Breast epithelium (tissue), 3 donors: Measurements from ENCODE around the gene ELOA.

Source experiments
- POLR2A ChIP-seq: fragments of 450-650 bp; IDR thresholded peaks from one replicate; pipeline ENCODE4 v1.6.1; 2016; ENCODE audit warnings: antibody characterized with exemption, mild to moderate bottlenecking, moderate library complexity
- TF ChIP-seq, protein P1 (sequence below), 3 donors: fragments of 450-650 bp; IDR thresholded peaks; one replicate each; pipeline ENCODE4 v1.5.1; 2016 to 2017; ENCODE audit warnings: antibody characterized with exemption in 3 of 3, mild to moderate bottlenecking in 3 of 3, moderate library complexity in 3 of 3

DNA sequence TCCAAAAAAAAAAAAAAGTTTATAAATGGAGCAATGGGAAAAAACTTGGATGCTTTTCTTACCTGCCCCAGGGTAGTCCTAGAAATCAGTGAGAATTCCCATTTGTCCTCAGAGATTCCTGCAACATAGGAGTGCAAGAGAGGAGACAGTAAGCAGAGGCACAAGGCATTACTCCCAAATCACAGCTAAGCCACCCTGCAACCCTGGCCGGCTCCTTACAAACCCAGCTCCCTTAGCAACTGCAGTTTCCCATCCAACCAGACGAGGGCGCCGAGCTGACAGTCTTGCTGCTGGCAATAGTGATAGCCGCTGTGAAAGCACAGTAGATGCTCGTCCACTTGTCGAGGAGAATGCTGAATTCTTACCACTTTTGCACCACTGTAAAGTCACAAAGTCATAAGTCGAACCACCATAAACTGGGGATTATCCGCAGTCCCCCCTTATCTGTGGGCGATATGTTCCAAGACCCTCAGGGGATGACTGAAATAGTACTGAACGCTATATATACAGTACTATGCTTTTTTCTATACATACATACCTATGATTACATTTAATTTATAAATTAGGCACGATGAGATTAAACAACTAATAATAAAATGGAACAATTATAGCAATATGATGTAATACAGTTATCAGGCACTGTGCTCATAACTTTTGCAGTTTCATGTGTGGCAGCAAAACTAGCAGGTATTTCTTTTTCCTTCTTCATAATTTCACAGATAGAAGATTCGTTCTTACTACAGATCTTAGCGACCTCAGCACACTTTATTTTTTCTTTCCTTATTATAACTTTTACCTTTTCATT, 29.0 kb downstream of the ELOA start:
- TF ChIP-seq, protein P1, sequence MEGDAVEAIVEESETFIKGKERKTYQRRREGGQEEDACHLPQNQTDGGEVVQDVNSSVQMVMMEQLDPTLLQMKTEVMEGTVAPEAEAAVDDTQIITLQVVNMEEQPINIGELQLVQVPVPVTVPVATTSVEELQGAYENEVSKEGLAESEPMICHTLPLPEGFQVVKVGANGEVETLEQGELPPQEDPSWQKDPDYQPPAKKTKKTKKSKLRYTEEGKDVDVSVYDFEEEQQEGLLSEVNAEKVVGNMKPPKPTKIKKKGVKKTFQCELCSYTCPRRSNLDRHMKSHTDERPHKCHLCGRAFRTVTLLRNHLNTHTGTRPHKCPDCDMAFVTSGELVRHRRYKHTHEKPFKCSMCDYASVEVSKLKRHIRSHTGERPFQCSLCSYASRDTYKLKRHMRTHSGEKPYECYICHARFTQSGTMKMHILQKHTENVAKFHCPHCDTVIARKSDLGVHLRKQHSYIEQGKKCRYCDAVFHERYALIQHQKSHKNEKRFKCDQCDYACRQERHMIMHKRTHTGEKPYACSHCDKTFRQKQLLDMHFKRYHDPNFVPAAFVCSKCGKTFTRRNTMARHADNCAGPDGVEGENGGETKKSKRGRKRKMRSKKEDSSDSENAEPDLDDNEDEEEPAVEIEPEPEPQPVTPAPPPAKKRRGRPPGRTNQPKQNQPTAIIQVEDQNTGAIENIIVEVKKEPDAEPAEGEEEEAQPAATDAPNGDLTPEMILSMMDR (IDR thresholded peaks at IDR 0.05) = peak; percentile 59 to 87 (median 85)
- no peak for TF ChIP-seq POLR2A
